Fibroblast of skin of scalp (primary cell): ENCODE data around the gene FURIN.
A peak's percentile ranks its signal among the peaks of the same experiment; 100 is the strongest.
"Not testable (repeated sequence)": the region's sequence is repeated elsewhere in the genome, so short reads cannot be mapped to it uniquely, and the experiment has no call there.

Experiments
- DNase-seq: peaks from one replicate; pipeline ENCODE4 v3.0.0-alpha.2; 2013

Gene FURIN

DNA sequence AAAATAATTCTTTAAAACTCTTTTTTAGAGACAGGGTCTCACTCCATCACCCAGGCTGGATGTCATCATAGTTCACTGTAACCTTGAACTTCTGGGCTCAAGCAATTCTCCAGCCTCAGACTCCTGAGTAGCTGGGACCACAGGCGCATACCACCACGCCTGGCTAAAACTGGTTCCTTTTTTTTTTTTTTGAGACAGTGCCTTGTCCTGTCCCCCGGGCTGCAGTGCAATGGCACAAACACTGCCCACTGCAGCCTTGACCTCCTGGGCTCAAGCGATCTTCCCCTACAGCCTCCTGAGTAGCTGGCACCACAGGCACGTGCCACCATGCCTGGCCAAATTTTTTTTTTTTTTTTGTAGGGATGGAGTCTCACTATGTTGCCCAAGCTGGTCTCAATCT, 23.7 kb upstream of the FURIN start:
- no peak for DNase-seq

DNA sequence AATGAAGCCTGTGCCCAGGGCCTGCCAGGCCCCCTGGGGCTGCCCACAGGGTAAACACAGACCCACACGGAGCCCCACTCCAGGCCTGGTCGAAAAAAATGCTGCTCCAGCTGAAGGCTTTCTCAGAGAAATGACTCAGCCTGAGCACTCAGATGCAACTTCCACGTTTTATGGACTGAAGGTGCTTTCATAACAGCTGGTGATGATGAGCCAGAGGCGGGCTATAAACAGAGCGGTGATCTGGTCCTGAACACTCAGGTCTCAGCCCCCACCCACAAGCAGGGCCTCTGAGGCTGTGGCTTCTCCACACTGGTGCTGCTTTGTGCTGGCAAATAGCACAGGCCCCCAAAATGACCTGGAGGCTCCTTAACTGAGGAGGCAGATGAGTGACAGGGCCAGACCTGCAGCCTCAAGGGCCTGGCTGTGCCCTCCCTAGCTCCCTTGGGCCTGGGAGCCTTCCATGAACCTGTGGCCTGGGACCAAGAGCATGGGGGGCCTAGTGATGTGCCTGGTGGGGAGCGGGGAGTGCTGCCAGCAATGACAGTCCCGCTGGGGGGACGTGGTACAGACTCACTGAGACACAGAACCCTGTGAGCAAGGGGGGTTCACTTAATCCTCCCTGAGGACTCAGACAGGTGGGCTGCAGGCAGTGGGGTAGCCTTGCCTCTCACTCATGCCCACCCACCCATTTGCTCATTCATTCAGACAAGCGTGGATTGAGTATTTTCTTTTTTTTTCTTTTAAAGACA, 23.0 kb upstream of the FURIN start:
- DNase-seq = peak; percentile 80

DNA sequence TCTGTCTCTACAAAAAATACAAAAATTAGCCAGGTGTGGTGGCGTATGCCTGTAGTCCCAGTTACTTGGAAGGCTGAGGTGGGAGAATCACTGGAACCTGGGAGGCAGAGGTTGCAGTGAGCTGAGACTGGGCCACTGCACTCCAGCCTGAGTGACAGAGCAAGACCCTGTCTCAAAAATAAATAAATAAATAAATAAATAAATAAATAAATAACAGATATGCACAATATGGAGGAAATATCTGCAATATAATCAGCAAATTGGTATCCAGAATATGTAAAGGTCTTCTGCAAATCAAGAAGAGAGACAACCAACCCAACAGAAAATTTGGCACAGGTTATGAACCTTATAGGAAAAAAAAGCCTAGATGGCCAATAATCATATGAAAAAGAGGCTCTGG, 19.0 kb upstream of the FURIN start:
- not testable (repeated sequence) for DNase-seq

DNA sequence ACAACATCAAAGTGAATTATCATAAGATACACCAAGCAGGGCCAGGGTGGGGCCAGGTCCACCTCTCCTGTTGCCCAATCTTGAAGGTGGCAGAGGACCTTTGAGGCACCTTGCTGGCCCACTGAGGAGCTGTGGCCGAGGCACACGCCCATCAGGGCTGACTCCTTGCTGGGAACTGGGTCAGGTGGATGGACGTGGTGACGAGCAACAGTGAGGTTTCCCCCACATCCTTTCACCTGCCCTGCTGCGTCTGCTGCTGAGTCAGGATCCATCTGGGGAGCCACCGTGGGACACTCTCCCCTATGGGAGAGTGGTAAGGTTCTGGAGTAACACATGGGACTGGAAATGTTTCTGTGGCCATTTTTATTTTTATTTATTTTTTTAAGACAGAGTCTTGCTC, 17.3 kb upstream of the FURIN start:
- DNase-seq = no peak

DNA sequence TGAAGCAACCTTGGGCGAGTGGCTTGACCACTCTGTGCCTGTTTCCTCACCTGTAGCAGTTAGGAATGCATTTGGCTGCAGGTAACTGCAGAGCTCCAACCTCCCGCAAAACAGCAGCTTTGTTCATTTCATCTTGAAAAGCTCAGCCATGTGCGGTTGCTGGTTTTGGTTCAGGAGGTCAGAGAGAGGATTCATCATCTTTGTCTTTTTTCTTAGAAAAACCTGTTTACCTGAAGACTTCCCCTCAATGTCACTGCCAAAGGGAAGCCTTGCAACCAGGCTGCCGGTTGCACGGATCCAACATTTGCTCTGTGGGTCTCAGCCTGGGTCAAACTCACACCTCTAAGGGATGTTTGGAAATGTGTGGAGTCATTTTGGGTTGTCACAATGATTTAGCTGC, 16.4 kb upstream of the FURIN start:
- DNase-seq = no peak

DNA sequence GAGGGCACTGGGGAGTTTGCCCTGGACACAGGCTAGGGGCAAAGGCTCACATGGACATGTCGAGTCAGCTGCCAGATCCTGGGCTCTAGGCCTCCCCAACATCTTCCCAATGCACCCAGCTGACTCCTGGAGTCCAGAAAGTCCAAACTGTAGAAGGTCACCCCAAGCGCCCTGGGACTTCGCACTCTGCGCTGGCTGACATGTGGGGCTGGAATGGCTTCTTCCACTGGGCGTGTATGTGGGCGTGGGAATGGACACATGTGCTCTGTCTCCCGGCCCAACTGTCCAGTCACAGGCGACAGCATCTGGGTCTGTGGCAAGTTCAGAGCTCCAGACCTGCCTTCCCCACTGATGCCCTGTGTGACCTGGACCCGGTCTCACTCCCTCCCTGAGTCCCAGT, 13.2 kb upstream of the FURIN start:
- no peak for DNase-seq

DNA sequence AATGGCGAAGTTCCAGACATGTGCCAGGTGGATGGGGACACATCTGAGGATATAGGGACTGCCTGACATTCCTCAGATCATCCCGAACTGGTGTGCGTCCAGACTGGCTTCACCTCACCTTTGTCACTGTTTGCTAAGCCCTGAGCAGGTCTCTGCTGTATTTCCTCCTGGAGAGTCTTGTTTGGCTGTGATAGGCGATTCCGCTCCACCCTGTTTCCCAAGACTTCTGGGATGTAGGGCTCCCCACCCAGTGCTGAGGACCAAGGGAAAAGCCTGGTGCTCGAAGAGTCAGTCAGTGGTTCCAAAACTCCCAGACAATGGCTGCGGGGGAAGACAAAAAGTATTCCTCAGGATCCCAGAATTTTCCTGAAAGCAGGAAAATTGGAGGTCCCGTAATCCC, 11.1 kb upstream of the FURIN start:
- no peak for DNase-seq

DNA sequence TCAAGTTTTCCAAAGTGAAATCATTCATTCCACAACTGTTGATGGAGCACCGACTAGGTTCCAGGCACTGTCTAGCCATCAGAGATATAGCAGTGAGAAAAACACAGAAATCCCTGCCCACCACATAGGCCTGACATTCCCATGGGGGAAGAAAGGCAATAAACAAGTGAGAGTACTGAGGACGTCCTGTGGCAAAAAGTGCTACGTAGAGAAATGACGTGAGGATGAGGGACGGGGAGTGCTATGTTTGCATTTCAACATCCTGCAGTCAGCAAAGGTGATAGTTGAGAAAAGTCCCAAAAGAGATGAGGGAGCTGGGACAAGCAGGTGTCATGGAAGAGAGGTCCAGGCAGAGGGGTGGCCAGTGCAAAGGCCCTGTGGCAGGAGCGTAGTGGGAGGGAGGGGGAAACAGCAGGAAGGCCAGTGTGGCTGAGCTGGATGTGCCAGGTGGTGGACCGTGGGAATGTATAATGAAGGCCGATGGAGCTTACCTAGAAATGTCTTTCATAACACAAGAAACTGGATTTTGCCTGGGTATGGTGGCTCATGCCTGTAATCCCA, 10.4 kb upstream of the FURIN start:
- no peak for DNase-seq

DNA sequence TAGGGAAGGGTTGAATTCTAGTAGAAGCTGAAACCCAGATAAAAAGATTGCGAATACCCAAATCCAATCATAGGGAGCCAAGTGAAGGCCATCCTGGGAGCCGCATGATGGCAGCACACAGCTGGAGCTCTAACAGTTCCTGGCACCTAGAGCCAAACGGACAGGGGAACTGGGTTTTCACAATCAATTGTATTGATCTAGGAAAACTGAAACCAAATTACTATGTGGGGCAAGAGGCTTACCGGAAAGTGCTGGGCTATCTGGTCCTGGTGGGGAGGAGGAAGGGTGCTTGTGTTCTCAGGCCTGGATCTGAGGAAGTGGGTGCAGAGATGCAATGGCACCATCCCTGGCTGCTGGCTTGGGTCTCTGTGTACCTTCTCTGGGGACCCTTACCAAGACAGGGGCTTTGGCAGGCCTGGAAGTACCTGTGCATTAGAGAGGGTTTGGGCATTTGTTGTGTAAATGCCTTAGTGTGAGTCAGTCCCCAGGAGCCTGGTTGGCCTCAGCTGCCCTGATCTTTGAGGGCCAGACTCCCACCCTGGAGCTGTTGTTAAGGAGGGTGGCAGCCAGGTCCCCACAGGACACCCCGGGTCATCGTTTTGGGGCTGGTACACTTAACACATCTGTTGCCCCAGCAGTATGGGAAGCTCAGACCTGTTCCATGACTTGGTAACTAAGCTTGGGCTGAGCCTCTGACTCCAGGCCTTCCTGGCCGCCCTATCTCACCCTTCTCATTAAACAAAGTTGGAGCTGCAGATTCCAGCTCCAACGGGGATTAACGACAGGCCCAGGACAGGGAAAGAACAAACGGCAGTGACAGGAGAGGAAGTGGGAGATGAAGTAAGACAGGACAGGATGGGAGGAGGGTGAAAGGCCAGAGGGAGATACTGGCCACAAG, 8.9 kb upstream of the FURIN start:
- no peak for DNase-seq

DNA sequence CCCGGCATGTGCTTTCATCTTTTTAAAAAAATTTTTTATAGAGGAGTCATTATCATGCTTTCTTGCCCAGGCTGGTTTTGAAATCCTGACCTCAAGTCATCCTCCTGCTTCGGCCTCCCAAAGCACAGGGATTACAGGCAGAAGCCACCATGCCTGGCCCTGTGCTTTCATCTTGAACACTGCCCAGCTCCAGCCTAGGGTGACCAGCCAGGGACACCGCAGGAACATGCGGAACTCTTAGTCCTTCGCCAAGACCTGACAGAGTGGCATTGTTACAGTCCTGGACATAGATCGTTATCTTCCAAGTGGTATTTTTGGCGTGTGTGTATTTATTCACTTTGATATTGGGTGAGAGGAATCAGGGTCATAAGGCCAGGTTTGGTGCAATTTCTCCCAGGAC, 7.9 kb upstream of the FURIN start:
- no peak for DNase-seq

DNA sequence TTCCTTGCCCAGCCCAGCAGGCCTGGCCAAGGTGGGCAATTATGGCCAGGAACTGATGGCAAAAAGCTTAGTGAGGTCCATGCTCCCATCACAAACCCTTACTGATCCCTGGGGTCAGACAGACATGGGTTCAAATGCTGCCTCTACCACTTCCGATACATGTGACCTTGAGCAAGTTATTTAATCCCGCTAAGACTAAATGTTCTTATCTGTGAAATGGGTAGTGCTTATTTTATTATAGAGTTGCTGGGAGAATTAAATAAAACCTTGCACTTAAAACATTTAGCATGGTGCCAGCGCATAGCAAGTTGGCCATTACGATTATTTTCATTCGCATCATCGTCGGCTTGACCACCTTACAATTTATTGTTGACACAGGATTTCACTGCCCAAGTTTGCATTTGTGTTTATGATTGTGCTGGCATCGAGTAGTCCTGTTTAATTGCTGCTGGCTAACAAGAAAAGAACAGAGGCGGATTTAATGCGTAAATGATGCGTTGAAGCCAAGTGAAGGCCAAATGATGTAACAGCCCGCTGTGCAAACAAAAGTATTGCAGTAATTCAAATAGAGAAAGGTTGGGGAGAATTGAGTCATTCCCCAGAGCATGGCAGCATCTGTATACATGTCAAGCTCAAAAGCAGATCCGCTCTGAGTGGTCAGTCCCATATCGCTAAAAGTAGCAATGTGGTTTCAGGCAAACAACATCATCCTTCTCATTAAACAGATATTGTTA, 7.3 kb upstream of the FURIN start:
- no peak for DNase-seq

DNA sequence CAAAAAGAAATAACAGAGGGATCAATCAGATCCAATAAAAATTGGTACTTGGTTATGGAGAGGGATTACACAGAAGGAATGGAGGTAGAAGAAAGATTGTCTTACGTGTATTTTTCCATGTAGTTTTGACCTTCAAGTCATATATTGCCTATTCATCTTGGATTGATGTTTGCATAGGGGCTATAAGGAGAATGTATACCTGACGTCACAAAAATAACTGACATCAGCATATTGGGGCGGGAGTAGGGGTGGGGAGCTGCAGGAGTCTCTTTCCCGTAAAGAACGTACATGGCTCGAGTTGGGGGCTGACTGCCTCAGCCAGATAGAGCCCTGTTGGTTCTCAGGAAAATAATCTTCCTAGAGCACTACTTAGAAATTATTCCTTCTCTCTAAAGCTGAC, 5.9 kb upstream of the FURIN start:
- DNase-seq = no peak

DNA sequence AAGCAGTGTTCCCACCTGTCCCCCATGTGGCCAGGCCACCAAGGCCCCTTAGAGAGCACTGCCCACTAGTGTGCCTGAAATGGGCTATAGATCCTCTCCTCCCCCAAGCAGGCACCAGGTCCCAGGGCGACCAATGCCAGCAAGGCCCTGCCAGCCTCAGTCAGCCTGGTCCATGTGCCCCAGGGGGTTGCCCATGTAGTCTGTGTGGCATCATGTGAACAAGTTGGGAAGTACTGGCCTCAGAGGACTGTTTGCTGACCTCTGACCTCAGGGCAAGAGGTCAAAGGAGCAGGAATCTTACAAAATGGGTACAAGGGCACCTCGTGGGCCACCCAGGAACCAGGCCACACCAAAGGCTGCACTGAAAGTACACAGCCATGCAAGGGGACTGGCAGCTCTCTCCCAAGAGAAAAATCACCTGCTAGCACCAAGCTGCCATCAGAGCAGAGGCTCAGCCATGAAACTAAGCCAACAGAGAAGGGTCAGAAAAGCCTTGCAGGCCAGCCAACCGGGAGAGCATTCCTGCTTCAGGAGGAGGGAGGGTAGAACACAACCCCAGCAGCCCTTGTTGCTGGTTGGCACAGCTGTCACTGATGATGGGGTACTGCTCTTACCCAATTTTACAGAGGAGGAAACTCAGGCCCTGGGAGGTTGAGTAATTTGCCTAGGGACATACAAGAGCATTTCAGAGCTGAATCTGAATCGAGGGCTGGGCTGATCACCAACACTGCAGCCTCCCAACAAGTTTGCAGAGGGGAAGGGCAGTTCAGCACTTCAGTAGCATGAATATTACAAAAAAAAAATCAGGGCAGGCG, 5.2 kb upstream of the FURIN start:
- DNase-seq = no peak

DNA sequence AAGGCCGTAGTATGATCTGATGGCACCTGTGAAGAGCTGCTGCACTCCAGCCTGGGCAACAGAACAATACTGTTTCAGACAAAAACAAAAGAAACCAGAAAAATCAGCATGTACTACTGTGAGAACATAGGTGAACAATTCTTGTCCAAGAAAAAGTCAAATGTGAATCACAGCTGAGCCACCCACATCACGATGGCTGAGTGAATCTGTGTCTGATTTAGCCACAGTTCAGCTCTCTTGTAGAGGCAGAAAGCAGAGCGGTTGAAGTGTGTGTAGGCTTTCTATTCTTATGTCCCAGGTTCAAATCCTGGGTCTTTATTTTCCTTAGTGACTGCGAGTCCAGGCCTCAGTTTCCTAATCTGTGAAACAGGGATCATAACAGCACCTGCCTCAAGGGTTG, 4.4 kb upstream of the FURIN start:
- DNase-seq = no peak

DNA sequence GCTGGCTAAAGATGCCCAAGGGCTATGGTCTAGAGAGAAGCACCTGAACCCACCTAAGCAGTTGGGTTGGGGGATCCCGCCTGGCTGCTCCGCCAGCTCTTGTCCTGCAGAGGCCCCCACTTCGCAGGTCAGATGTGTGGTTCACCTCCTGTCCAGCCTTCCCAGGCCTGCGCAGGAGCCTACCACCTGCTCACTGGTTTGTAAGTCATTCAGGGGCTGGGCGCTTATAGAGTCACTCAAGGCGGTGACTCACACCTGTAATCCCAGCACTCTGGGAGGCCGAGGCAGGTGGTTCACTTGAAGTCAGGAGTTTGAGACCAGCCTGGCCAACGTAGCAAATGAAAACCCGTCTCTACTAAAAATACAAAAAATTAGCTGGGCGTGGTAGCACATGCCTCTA, 3.9 kb upstream of the FURIN start:
- DNase-seq = no peak

DNA sequence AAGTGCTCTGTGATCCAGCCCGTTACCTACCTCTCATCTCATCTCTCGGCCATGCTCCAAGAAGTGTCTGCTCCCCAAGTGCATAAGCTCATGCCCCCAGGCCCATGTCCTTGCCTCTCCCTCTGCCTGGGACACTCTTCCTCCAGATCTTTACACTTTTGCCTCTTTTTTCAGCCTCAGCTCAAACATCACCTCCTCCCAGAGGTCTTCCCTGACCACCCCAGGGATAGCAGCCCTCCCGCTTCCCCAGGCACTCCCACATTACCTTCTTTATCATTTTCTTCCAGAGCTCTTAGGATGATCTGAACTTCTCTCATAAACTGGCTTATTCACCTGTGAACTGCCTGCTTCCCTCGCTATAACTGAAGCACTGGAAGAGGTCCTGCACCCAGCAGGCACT, 2.7 kb upstream of the FURIN start:
- no peak for DNase-seq

DNA sequence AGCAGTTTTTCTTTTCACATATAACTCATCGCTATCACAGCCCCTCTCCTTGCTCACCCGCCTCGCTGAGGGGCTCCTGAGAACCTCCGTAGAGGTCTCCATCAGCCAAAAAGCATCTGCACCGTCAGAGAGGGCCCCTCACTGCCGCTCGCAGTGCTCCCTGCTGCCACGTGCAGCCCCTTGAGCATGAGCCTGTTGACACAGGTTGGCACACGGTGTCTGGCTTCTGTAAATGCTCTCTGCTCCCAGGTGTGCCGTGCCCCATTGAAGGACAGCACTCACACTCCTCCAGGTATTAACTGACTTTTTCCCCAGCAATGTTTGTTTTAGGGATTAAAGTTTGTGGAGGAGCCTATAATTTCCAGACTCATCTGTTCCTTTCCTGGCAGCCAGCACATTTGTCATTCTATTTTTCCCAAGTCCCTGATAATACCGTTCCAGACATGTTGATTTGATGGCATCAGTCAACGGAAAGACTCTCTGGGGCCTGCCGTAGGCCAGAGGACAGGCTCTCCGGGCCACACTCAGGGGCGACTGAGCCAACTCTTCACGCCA, 2.1 kb upstream of the FURIN start:
- DNase-seq = no peak

DNA sequence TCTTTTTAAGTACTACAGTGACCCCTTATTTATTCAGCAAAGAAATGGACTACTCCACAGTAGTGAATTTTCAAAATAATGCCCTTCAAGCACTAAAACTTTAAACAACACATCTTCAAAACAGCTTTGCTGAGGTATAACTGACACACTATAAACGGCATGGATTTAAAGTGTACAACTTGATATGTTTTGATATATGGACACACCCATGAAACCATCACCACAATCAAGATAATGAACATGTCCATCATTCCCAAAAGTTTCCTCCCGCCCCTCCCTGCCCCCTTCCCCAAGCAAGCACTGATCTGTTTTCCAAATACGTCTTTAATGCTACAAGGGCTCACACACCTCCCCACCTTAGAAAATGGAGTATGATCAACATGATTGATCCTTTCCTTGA, 1.6 kb upstream of the FURIN start:
- DNase-seq = no peak

DNA sequence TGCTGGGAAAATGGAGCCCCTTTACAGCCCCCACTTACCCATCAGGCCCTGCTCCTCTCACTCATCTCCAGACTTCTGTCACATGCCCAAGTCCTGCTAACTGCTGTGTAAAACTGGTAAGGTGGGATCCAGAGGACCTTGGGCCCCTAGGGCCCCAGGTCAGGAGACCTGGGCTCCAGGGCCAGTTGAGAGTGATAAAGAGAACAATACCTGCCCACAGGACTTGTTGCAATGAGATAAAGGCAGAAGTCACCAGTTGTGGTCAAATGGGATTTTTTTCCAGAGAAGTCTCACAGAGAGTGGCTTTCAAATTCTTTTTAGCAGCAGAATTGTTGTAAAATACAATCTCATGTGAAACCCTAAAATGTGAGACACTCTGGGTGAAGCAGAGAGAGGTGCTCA, 753 bp downstream of the FURIN start:
- DNase-seq = no peak

DNA sequence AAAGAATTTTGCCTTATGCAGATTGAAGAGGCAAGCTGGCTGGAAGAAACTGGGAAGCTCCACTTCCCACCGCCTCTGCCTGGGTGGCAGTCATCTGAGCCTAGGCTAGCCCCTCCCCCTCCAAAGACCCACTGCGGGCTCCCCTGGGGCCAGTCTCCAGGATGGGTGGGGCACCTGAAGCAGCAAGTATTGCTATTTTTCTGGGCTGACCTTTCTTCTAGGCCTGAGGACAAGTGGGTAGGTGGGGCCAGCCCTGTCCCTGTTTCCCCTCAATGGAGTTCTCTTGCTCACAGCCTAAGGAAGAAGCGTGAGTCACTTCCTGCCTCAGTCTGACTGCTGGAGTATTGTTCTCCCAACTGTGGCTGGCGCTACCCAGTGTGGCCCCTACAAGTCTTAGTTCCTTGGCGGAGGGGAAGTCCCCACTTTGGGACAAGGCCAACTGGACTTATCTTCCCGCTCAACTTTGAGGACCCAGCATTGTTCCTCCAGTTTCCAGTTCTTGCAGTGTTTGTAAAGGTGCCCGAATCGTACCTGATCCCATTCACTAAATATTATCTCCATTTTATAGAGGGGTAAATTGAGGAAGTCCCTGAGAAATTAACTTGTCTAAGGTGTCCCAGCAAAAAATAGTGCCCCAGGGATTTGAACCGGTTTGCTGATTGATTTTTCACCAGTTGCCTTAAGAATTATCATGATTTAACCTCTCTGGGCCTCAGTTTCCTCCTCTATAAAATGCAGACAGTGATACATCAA, 1.4 kb downstream of the FURIN start:
- DNase-seq = peak; percentile 86
